Adipocyte (in vitro differentiated cells): ENCODE results near the gene NSMCE4A.

Experiments used
- DNase-seq: peaks from one replicate; pipeline ENCODE4 v3.0.0-alpha.2; 2015; ENCODE audit warnings: low read depth
- H3K27me3 ChIP-seq: replicated peaks from 2 replicates; pipeline ENCODE4 v1.7.0; 2013; ENCODE audit warnings: mild to moderate bottlenecking, low read length, moderate library complexity; ENCODE audit not compliant: control insufficient read depth, insufficient read depth
- H3K36me3 ChIP-seq: 2 replicates; pipeline ENCODE4 v1.7.0; 2013; ENCODE audit warnings: low read length, mild to moderate bottlenecking, moderate library complexity; ENCODE audit not compliant: control insufficient read depth, insufficient read depth, severe bottlenecking
- H3K4me1 ChIP-seq: 2 replicates; pipeline ENCODE4 v1.7.0; 2013; ENCODE audit warnings: mild to moderate bottlenecking, low read length, moderate library complexity; ENCODE audit not compliant: control insufficient read depth, insufficient read depth
- H3K4me3 ChIP-seq: 2 replicates; pipeline ENCODE4 v1.7.0; 2013; ENCODE audit warnings: mild to moderate bottlenecking, low read length, moderate library complexity
- H3K9ac ChIP-seq: 2 replicates; pipeline ENCODE4 v1.7.0; 2013; ENCODE audit warnings: mild to moderate bottlenecking, low read length, moderate library complexity
- H3K9me3 ChIP-seq: 2 replicates; pipeline ENCODE4 v1.7.0; 2013; ENCODE audit warnings: mild to moderate bottlenecking, low read length, moderate library complexity; ENCODE audit not compliant: control insufficient read depth

NSMCE4A gene

DNA sequence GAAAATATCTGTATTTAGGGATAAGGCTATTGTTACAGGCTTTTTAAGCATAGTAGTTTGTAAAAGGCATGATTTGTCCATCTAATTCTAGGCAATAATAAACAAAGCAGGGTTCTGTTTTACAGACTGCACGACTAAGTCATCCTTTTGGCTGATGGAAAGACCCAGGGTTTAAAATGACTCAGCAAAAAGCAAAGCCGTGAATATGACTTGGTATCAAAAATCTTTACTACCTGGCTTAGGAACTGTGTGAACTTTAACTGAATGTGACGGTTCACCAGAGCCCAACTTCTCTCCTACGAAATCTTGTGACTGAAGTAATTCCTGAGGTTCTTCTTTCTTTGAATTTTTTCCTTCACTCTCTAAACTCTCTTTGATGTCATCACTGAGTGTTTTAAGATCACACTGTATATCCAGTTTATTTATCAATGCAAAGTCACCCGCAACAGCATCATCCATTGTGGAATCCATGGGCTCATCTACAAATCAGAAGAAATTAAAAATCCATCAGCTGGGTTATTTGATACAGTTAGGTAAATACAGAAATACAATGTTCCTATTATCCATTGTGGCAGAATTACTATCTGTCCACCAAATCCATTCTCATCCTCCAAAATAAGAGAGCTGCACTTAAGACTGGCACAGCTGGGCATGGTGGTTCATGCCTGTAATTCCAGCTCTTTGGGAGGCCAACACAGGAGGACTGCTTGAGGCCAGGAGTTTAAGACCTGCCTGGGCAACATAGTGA, 64.2 kb downstream of the NSMCE4A start:
- H3K36me3 ChIP-seq, result peaks cover 24% of the 10 kb centered on the region

More for the DNA sequence above, 64.2 kb downstream of the NSMCE4A start:
- no peaks in the 10 kb centered on the region for H3K27me3 ChIP-seq
- no peak overlapping the region for H3K4me3 ChIP-seq
- H3K9ac ChIP-seq, result no peak overlapping the region
- H3K9me3 ChIP-seq, result no peaks in the 10 kb centered on the region
- DNase-seq, result peak; percentile 66
- H3K4me1 ChIP-seq, result peaks cover 6% of the 10 kb centered on the region
